Measurements from ENCODE around the gene ESRRG.

ESRRG gene

GRCh38 chr1:216723274-216723780 lies at the start of gene ESRRG:
TSS of gene ESRRG (minus strand) at chr1:216723429. CDS start at chr1:216723299, 130 bp downstream.
- no peaks in the 10 kb centered on the region for H3K27me3 ChIP-seq (ENCODE audit: insufficient read depth, low read length)
- no peak within 1 kb of the TSS for H3K4me2 ChIP-seq (ENCODE audit: low read length)
- no peak within 1 kb of the TSS for H3K27ac ChIP-seq (ENCODE audit: low read depth, low read length, poor library complexity, severe bottlenecking)
- no peak within 1 kb of the TSS for H3K9ac ChIP-seq (ENCODE audit: low read length)
- no peaks in the 10 kb centered on the region for H4K20me1 ChIP-seq (ENCODE audit: insufficient read depth, low read length)
- TF ChIP-seq CTCF (IDR thresholded peaks at IDR 0.05; ENCODE audit: low read length) (no peak), EZH2 (IDR thresholded peaks at IDR 0.05; ENCODE audit: borderline replicate concordance, low read length) (no peak)
- no peaks in the 10 kb centered on the region for H3F3A ChIP-seq (ENCODE audit: insufficient read depth, low read length)
- no peaks in the 10 kb centered on the region for H3K79me2 ChIP-seq (ENCODE audit: insufficient read depth, low read length)
- H3K4me1 ChIP-seq (ENCODE audit: insufficient read depth, low read length, severe bottlenecking), result no peaks in the 10 kb centered on the region
- no peaks in the 10 kb centered on the region for H3K9me2 ChIP-seq (ENCODE audit: low read depth, low read length)
- H3K9me3 ChIP-seq (ENCODE audit: low read length), result no peaks in the 10 kb centered on the region
- no peak within 1 kb of the TSS for H2AFZ ChIP-seq (ENCODE audit: low read length)
- no peaks in the 10 kb centered on the region for H3K36me3 ChIP-seq (ENCODE audit: insufficient read depth, low read length)
- H3K4me3 ChIP-seq (ENCODE audit: low read depth, low read length, poor library complexity, severe bottlenecking), result no peak within 1 kb of the TSS

- Histone ChIP-seq H3K9ac (ENCODE audit: low read length) (no peak overlapping the region), H3K27me3 (ENCODE audit: insufficient read depth, low read length) (no peaks in the 10 kb centered on the region), H3K27ac (ENCODE audit: low read depth, low read length, poor library complexity, severe bottlenecking) (no peak overlapping the region), H3K4me1 (ENCODE audit: insufficient read depth, low read length, severe bottlenecking) (no peaks in the 10 kb centered on the region), H3K9me2 (ENCODE audit: low read depth, low read length) (no peaks in the 10 kb centered on the region), H3K36me3 (ENCODE audit: insufficient read depth, low read length) (no peaks in the 10 kb centered on the region), H3K79me2 (ENCODE audit: insufficient read depth, low read length) (no peaks in the 10 kb centered on the region), H3K9me3 (ENCODE audit: low read length) (no peaks in the 10 kb centered on the region), H4K20me1 (ENCODE audit: insufficient read depth, low read length) (no peaks in the 10 kb centered on the region), H2AFZ (ENCODE audit: low read length) (no peak overlapping the region), H3F3A (ENCODE audit: insufficient read depth, low read length) (no peaks in the 10 kb centered on the region), H3K4me2 (ENCODE audit: low read length) (no peak overlapping the region), H3K4me3 (ENCODE audit: low read depth, low read length, poor library complexity, severe bottlenecking) (no peak overlapping the region)
- TF ChIP-seq CTCF (IDR thresholded peaks at IDR 0.05; ENCODE audit: low read length) (no peak), EZH2 (IDR thresholded peaks at IDR 0.05; ENCODE audit: borderline replicate concordance, low read length) (no peak)
Observed at GRCh38 chr1:216771922-216772321, 48.7 kb upstream of the ESRRG start.

- H3K36me3 ChIP-seq (ENCODE audit: insufficient read depth, low read length), result no peaks in the 10 kb centered on the region
- no peaks in the 10 kb centered on the region for H4K20me1 ChIP-seq (ENCODE audit: insufficient read depth, low read length)
- H3K27me3 ChIP-seq (ENCODE audit: insufficient read depth, low read length), result no peaks in the 10 kb centered on the region
- H3K79me2 ChIP-seq (ENCODE audit: insufficient read depth, low read length), result no peaks in the 10 kb centered on the region
- TF ChIP-seq CTCF (IDR thresholded peaks at IDR 0.05; ENCODE audit: low read length), result no peak
- TF ChIP-seq EZH2 (IDR thresholded peaks at IDR 0.05; ENCODE audit: borderline replicate concordance, low read length), result no peak
- no peaks in the 10 kb centered on the region for H3F3A ChIP-seq (ENCODE audit: insufficient read depth, low read length)
- H3K4me3 ChIP-seq (ENCODE audit: low read depth, low read length, poor library complexity, severe bottlenecking), result no peak overlapping the region
- H3K9me2 ChIP-seq (ENCODE audit: low read depth, low read length), result no peaks in the 10 kb centered on the region
- no peak overlapping the region for H3K9ac ChIP-seq (ENCODE audit: low read length)
- H2AFZ ChIP-seq (ENCODE audit: low read length), result no peak overlapping the region
- H3K4me2 ChIP-seq (ENCODE audit: low read length), result no peak overlapping the region
- H3K27ac ChIP-seq (ENCODE audit: low read depth, low read length, poor library complexity, severe bottlenecking), result no peak overlapping the region
- H3K4me1 ChIP-seq (ENCODE audit: insufficient read depth, low read length, severe bottlenecking), result no peaks in the 10 kb centered on the region
- no peaks in the 10 kb centered on the region for H3K9me3 ChIP-seq (ENCODE audit: low read length)
Observed at GRCh38 chr1:216766633-216767327, 43.6 kb upstream of the ESRRG start.

All from OCI-LY1 (cell line).